ENCODE data around the gene DMKN.
A peak's percentile ranks its signal among the peaks of the same experiment; 100 is the strongest.

DMKN gene

GRCh38 chr19:35546532-35546931 is 33.1 kb upstream of the DMKN start:
- DNase-seq, result no peak

GRCh38 chr19:35545855-35546381 is 32.5 kb upstream of the DMKN start:
- DNase-seq, result peak; percentile 58

- peak; percentile 81 for DNase-seq
Observed at GRCh38 chr19:35545001-35545854, 31.8 kb upstream of the DMKN start, which contains the start of gene TMEM147. Gene TMEM147, plus strand, starts transcription at chr19:35545626. Its CDS starts 114 bp downstream, at chr19:35545740.

- no peak for DNase-seq
Observed at GRCh38 chr19:35544110-35544802, 30.8 kb upstream of the DMKN start.

GRCh38 chr19:35543280-35544109 is 30.0 kb upstream of the DMKN start:
- no peak for DNase-seq

- no peak for DNase-seq
Observed at GRCh38 chr19:35542209-35542608, 28.8 kb upstream of the DMKN start.

GRCh38 chr19:35540356-35540927 is 27.0 kb upstream of the DMKN start:
- DNase-seq, result no peak

GRCh38 chr19:35539850-35540249 is 26.4 kb upstream of the DMKN start:
- no peak for DNase-seq

GRCh38 chr19:35539314-35539713 is 25.9 kb upstream of the DMKN start:
- no peak for DNase-seq

GRCh38 chr19:35534803-35535480 is 21.5 kb upstream of the DMKN start:
- DNase-seq, result no peak

- DNase-seq, result peak; percentile 43
Observed at GRCh38 chr19:35533822-35534392, 20.5 kb upstream of the DMKN start.

- DNase-seq, result no peak
Observed at GRCh38 chr19:35533201-35533821, 19.9 kb upstream of the DMKN start, which contains the start of gene GAPDHS. Gene GAPDHS, plus strand, starts transcription at chr19:35533456. Its CDS starts 72 bp downstream, at chr19:35533528.

- DNase-seq, result no peak
Observed at GRCh38 chr19:35531291-35531690, 17.8 kb upstream of the DMKN start.

GRCh38 chr19:35529241-35530218 is 16.1 kb upstream of the DMKN start:
- DNase-seq, result no peak

GRCh38 chr19:35528218-35529038 is 15.0 kb upstream of the DMKN start, which contains the start of gene SBSN:
Gene SBSN, minus strand, starts transcription at chr19:35528311. Its CDS starts 30 bp downstream, at chr19:35528281.
- no peak for DNase-seq

- no peak for DNase-seq
Observed at GRCh38 chr19:35525873-35526272, 12.4 kb upstream of the DMKN start.

- DNase-seq, result no peak
Observed at GRCh38 chr19:35524181-35524837, 10.9 kb upstream of the DMKN start.

- DNase-seq, result no peak
Observed at GRCh38 chr19:35522745-35523327, 9.4 kb upstream of the DMKN start.

Measured in activated T-cell treated with anti-CD3 and anti-CD28 coated beads, Interleukin-2, amount 50 U/mL, for 1 hour (primary cell).